Neural cell (in vitro differentiated cells): ENCODE measurements around the gene MYCBP2. TPM values are rescaled to one million over a fixed set of nuclear protein-coding genes. Genes with fewer than 3 reads are reported as not detected.

Experiments used
- H2AFZ ChIP-seq: fragments of 200-600, 300-800 bp; sonication (generic), shearing (Covaris generic); 2 replicates; pipeline ENCODE4 v1.6.0; 2014; ENCODE audit warnings: low read depth, mild to moderate bottlenecking, antibody characterized with exemption, low read length, moderate library complexity
- H3F3A ChIP-seq: fragments of 200-600 bp; shearing (Covaris generic); 2 replicates; pipeline ENCODE4 v1.6.1; 2016; ENCODE audit warnings: mild to moderate bottlenecking, moderate library complexity, mixed read lengths, antibody characterized with exemption, low read length; ENCODE audit not compliant: insufficient read depth, poor library complexity, severe bottlenecking
- H3K27ac ChIP-seq: fragments of 200-600, 300-800 bp; sonication (generic), shearing (Covaris generic); 2 replicates; pipeline ENCODE4 v1.5.1; 2014; ENCODE audit warnings: mild to moderate bottlenecking, low read length, moderate library complexity
- H3K27me3 ChIP-seq: fragments of 300-800, 200-600 bp; sonication (generic), shearing (Covaris generic); 2 replicates; pipeline ENCODE4 v1.6.0; 2014; ENCODE audit warnings: mild to moderate bottlenecking, low read depth, low read length, moderate library complexity; ENCODE audit not compliant: insufficient read depth
- H3K36me3 ChIP-seq: fragments of 300-800, 200-600 bp; sonication (generic), shearing (Covaris generic); 2 replicates; pipeline ENCODE4 v1.5.1; 2014; ENCODE audit warnings: mild to moderate bottlenecking, antibody characterized with exemption, low read length, moderate library complexity; ENCODE audit not compliant: insufficient read depth
- H3K4me2 ChIP-seq: fragments of 300-800, 200-600 bp; sonication (generic), shearing (Covaris generic); 2 replicates; pipeline ENCODE4 v1.6.0; 2014; ENCODE audit warnings: mild to moderate bottlenecking, low read length
- H3K4me3 ChIP-seq: fragments of 300-800, 200-600 bp; sonication (generic), shearing (Covaris generic); 2 replicates; pipeline ENCODE4 v1.5.1; 2014; ENCODE audit warnings: mild to moderate bottlenecking, low read length, moderate library complexity
- H3K79me2 ChIP-seq: fragments of 200-600 bp; shearing (Covaris generic); replicated peaks from 2 replicates; pipeline ENCODE4 v1.6.0; 2014; ENCODE audit warnings: mild to moderate bottlenecking, low read length, moderate library complexity; ENCODE audit not compliant: insufficient read depth
- H3K9ac ChIP-seq: fragments of 300-800, 200-600 bp; sonication (generic), shearing (Covaris generic); 2 replicates; pipeline ENCODE4 v1.6.1; 2016; ENCODE audit warnings: mild to moderate bottlenecking, low read length, mixed read lengths
- H3K9me2 ChIP-seq: fragments of 200-600 bp; shearing (Covaris generic); 2 replicates; pipeline ENCODE4 v1.6.1; 2016; ENCODE audit warnings: mild to moderate bottlenecking, low read length, mixed read lengths; ENCODE audit not compliant: insufficient read depth
- H3K9me3 ChIP-seq: fragments of 200-600, 300-800 bp; sonication (generic), shearing (Covaris generic); 2 replicates; pipeline ENCODE4 v1.6.1; 2016; ENCODE audit warnings: mild to moderate bottlenecking, mixed run types, low read length, moderate library complexity, mixed read lengths
- H4K20me1 ChIP-seq: fragments of 200-600 bp; shearing (Covaris generic); 2 replicates; pipeline ENCODE4 v1.6.1; 2016; ENCODE audit warnings: mild to moderate bottlenecking, mixed run types; ENCODE audit not compliant: insufficient read depth
- EP300 ChIP-seq: fragments of 450-650 bp; conservative IDR thresholded peaks from 2 replicates; pipeline ENCODE4 v1.6.1; 2014; ENCODE audit warnings: antibody characterized with exemption, mild to moderate bottlenecking, moderate library complexity; ENCODE audit not compliant: poor library complexity, severe bottlenecking
- EZH2 ChIP-seq: fragments of 200-600, 300-800 bp; shearing (Covaris generic), sonication (generic); IDR thresholded peaks from 2 replicates; pipeline ENCODE4 v1.6.1; 2014; ENCODE audit warnings: antibody characterized with exemption, low read length, borderline replicate concordance, mild to moderate bottlenecking; ENCODE audit not compliant: insufficient read depth, poor library complexity, severe bottlenecking
- MXI1 ChIP-seq: fragments of 450-650 bp; conservative IDR thresholded peaks from 2 replicates; pipeline ENCODE4 v1.6.1; 2014; ENCODE audit warnings: antibody characterized with exemption, mild to moderate bottlenecking; ENCODE audit not compliant: poor library complexity, severe bottlenecking
- POLR2AphosphoS5 ChIP-seq: IDR thresholded peaks from 2 replicates; pipeline ENCODE4 v1.6.1; 2012
- RAD21 ChIP-seq: fragments of 450-650 bp; conservative IDR thresholded peaks from 2 replicates; pipeline ENCODE4 v1.6.1; 2014; ENCODE audit warnings: antibody characterized with exemption, mild to moderate bottlenecking, moderate library complexity
- REST ChIP-seq: IDR thresholded peaks from 2 replicates; pipeline ENCODE4 v1.6.1; 2012; ENCODE audit warnings: borderline replicate concordance
- SMC3 ChIP-seq: fragments of 450-650 bp; conservative IDR thresholded peaks from 2 replicates; pipeline ENCODE4 v1.6.1; 2014; ENCODE audit warnings: antibody characterized with exemption, mild to moderate bottlenecking, moderate library complexity; ENCODE audit not compliant: poor library complexity
- TAF1 ChIP-seq: IDR thresholded peaks from 2 replicates; pipeline ENCODE4 v1.6.1; 2012; ENCODE audit warnings: low read depth
- polyA plus RNA-seq: library from polyadenylated mRNA; depleted of rRNA; stranded (reverse); fragments of >200 nt; gene quantifications from 2 replicates; pipeline ENCODE4 v1.2.3, GENCODE V29; 2014
- TF ChIP-seq, protein P1 (sequence below): fragments of 450-650 bp; IDR thresholded peaks from 2 replicates; pipeline ENCODE4 v1.5.1; 2014; ENCODE audit warnings: antibody characterized with exemption, mild to moderate bottlenecking, moderate library complexity; ENCODE audit not compliant: poor library complexity, severe bottlenecking

Gene MYCBP2
- polyA plus RNA-seq, 1 donor from 2014 or later, result 135 TPM

DNA sequence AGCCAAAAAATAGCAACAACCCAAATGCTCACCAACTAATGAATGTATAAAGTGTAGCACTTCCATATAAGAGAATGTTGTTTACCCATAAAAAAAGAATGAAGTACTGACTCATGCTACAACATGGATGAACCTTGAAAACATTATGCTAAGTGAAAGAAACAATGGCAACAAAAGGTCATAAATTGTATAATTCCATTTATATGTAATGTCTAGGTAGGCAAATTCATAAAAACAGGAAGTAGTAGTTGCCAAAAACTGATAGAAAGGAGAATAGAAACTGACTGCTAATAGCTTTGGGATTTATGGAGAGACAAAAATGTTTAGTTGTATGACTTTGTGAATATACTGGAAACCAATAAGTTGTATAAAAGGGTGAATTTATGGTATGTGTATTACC lies 21.6 kb downstream of the MYCBP2 start:
- H3K9ac ChIP-seq, result no peak overlapping the region
- no peaks in the 10 kb centered on the region for H3K27me3 ChIP-seq
- H3K9me2 ChIP-seq, result no peaks in the 10 kb centered on the region
- TF ChIP-seq MXI1, result no peak
- TF ChIP-seq TAF1, result no peak
- no peak for TF ChIP-seq REST
- no peak for TF ChIP-seq RAD21
- TF ChIP-seq SMC3, result no peak
- no peak for TF ChIP-seq EP300
- TF ChIP-seq POLR2AphosphoS5, result no peak
- TF ChIP-seq, protein P1, sequence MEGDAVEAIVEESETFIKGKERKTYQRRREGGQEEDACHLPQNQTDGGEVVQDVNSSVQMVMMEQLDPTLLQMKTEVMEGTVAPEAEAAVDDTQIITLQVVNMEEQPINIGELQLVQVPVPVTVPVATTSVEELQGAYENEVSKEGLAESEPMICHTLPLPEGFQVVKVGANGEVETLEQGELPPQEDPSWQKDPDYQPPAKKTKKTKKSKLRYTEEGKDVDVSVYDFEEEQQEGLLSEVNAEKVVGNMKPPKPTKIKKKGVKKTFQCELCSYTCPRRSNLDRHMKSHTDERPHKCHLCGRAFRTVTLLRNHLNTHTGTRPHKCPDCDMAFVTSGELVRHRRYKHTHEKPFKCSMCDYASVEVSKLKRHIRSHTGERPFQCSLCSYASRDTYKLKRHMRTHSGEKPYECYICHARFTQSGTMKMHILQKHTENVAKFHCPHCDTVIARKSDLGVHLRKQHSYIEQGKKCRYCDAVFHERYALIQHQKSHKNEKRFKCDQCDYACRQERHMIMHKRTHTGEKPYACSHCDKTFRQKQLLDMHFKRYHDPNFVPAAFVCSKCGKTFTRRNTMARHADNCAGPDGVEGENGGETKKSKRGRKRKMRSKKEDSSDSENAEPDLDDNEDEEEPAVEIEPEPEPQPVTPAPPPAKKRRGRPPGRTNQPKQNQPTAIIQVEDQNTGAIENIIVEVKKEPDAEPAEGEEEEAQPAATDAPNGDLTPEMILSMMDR, result no peak
- no peak for TF ChIP-seq EZH2
- H3K27ac ChIP-seq, result no peak overlapping the region
- no peak overlapping the region for H3K4me2 ChIP-seq
- no peaks in the 10 kb centered on the region for H4K20me1 ChIP-seq
- no peak overlapping the region for H3K4me3 ChIP-seq
- no peaks in the 10 kb centered on the region for H3K9me3 ChIP-seq
- H3K36me3 ChIP-seq, result no peaks in the 10 kb centered on the region
- H3K79me2 ChIP-seq, result peaks cover 92% of the 10 kb centered on the region
- no peaks in the 10 kb centered on the region for H3F3A ChIP-seq
- H2AFZ ChIP-seq, result no peak overlapping the region

DNA sequence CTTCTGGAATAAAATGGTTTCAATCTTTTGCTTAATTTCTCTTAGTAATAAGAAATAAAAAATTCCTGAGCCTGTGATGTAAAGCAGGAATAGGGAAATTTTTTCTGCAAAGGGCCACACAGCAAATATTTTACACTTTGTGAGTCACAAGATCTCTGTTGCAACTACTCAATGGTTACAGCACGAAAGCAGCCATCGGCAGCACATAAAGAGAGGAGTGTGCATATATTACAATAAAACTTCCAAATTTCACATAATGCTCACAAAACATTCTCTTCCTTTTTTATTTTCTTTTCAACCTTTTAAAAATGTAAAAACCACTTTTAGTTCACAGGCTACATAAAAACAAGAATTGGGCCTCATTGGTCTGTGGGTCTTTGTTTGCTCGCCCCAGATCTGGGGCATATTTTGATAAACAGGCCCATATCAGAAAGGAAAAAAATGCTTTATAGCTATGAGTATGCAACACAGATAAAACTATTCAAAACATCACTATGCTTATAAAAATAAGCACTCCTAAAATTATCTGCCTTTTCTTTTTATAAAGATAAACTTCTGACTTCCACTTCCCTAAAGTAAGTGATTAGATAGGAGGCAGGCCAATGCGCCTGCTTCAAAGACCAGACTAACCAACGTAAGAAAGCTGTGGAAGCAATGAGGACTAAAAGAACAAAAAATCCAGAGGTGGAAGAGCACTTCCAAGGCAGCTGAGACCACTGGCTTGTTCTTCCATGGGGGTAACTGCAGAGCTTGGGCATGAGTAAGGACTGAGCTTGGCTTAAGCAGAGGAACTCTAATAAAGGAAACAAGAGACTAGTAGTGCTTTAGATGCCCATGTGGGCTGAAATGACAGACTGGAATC lies 26.5 kb downstream of the MYCBP2 start:
- H3K4me2 ChIP-seq, result no peak overlapping the region
- H3K27me3 ChIP-seq, result no peaks in the 10 kb centered on the region
- no peaks in the 10 kb centered on the region for H3F3A ChIP-seq
- no peak overlapping the region for H3K4me3 ChIP-seq
- no peaks in the 10 kb centered on the region for H3K9me2 ChIP-seq
- H3K9ac ChIP-seq, result no peak overlapping the region
- H3K79me2 ChIP-seq, result peaks cover 70% of the 10 kb centered on the region
- H2AFZ ChIP-seq, result no peak overlapping the region
- H3K9me3 ChIP-seq, result no peaks in the 10 kb centered on the region
- no peaks in the 10 kb centered on the region for H3K36me3 ChIP-seq
- no peaks in the 10 kb centered on the region for H4K20me1 ChIP-seq
- TF ChIP-seq SMC3, result no peak
- TF ChIP-seq TAF1, result no peak
- TF ChIP-seq REST, result no peak
- no peak for TF ChIP-seq POLR2AphosphoS5
- TF ChIP-seq, protein P1, result no peak
- no peak overlapping the region for H3K27ac ChIP-seq
